ENCODE results near the gene SEC23A.
"Not testable (repeated sequence)": the region's sequence is repeated elsewhere in the genome, so short reads cannot be mapped to it uniquely, and the experiment has no call there.

The SEC23A gene

DNA sequence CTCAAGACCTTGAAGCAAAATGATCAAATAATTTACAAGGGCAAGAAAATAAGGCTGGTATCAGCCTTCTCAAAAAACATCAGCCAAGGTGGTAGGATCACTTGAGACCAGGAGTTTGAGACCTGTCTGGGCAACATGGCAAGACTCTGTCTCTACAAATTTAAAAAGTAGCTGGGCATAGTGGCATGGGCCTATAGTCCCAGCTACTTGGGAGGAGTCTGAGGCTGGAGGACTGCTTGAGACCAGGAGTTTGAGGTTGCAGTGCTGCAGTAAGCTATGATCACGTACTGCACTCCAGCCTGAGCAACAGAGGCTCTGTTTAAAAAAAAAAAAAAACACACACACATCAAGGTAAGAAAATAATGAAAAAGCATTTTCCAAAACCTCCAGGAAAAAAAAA, 22.1 kb downstream of the SEC23A start:
- H3K4me2 ChIP-seq (ENCODE audit: low read length), result no peak overlapping the region
- H4K8ac ChIP-seq (ENCODE audit: low read depth, low read length), result no peak overlapping the region
- no peaks in the 10 kb centered on the region for H3K79me2 ChIP-seq (ENCODE audit: control insufficient read depth, insufficient read depth, low read length, poor library complexity)
- H2BK12ac ChIP-seq (ENCODE audit: low read length), result no peak overlapping the region
- no peak overlapping the region for H2BK5ac ChIP-seq (ENCODE audit: low read depth, low read length, poor library complexity)
- no peak overlapping the region for H3K14ac ChIP-seq (ENCODE audit: low read length)
- WGBS (ENCODE audit: extremely low coverage, insufficient coverage, insufficient read length), result no CpG with 5 or more reads among the region's 1 CpG
- no peak overlapping the region for H3K4ac ChIP-seq (ENCODE audit: low read depth, low read length)
- peaks cover 25 to 29% of the 10 kb centered on the region in 2 experiments for H3K36me3 ChIP-seq (ENCODE audit: control insufficient read depth in 1 of 2, insufficient read depth in 2 of 2, low read length in 2 of 2)
- no peaks in the 10 kb centered on the region for H3K4me1 ChIP-seq (ENCODE audit: control insufficient read depth in 1 of 2, insufficient read depth in 2 of 2, low read length in 2 of 2)
- no peaks in the 10 kb centered on the region for H3K27me3 ChIP-seq (ENCODE audit: insufficient read depth, low read length)
- H2AK5ac ChIP-seq (ENCODE audit: low read length), result no peak overlapping the region
- DNase-seq, result no peak
- no peak overlapping the region for H3K18ac ChIP-seq (ENCODE audit: low read length)
- H2AFZ ChIP-seq (ENCODE audit: insufficient read depth, low read length, poor library complexity), result no peak overlapping the region
- no peaks in the 10 kb centered on the region for H3K9me3 ChIP-seq (ENCODE audit: insufficient read depth, low read depth, low read length)
- H3K27ac ChIP-seq (ENCODE audit: low read depth, low read length), result no peak overlapping the region
- H4K91ac ChIP-seq (ENCODE audit: low read depth, low read length), result no peak overlapping the region
- H3K23ac ChIP-seq (ENCODE audit: low read length), result no peak overlapping the region
- no peak overlapping the region for H3K9ac ChIP-seq (ENCODE audit: low read length)
- H2BK120ac ChIP-seq (ENCODE audit: insufficient read depth, low read length, poor library complexity), result no peak overlapping the region
- no peak overlapping the region for H4K12ac ChIP-seq (ENCODE audit: low read depth, low read length)
- H3K79me1 ChIP-seq (ENCODE audit: low read length), result no peaks in the 10 kb centered on the region
- no peak overlapping the region for H3K4me3 ChIP-seq (ENCODE audit: low read depth, low read length)

DNA sequence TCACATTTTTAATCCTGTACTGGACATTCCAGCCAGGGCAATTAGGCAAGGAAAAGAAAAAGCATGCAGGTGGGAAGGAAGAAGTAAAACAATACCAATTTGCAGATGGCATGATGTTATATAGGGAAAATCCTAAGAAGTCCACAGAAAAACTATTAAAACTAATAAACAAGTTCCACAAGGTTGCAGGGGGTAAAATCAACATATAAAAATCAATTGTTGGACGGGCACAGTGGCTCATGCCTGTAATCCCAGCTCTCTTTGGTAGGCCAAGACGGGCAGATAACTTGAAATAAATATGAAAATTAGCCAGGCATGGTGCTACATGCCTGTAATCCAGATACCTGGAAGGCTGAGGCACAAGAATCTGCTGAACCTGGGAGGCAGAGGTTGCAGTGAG, 31.9 kb downstream of the SEC23A start:
- no peak overlapping the region for H3K23ac ChIP-seq (ENCODE audit: low read length)
- H3K36me3 ChIP-seq (ENCODE audit: control insufficient read depth in 1 of 2, insufficient read depth in 2 of 2, low read length in 2 of 2), result peaks cover 23% of the 10 kb centered on the region in 2 experiments
- H4K91ac ChIP-seq (ENCODE audit: low read depth, low read length), result no peak overlapping the region
- H2AFZ ChIP-seq (ENCODE audit: insufficient read depth, low read length, poor library complexity), result no peak overlapping the region
- H3K9ac ChIP-seq (ENCODE audit: low read length), result no peak overlapping the region
- no peak overlapping the region for H3K4ac ChIP-seq (ENCODE audit: low read depth, low read length)
- no peaks in the 10 kb centered on the region for H3K79me2 ChIP-seq (ENCODE audit: control insufficient read depth, insufficient read depth, low read length, poor library complexity)
- H3K18ac ChIP-seq (ENCODE audit: low read length), result no peak overlapping the region
- no peak overlapping the region for H4K8ac ChIP-seq (ENCODE audit: low read depth, low read length)
- WGBS (ENCODE audit: extremely low coverage, insufficient coverage, insufficient read length), result no CpG with 5 or more reads among the region's 2 CpGs
- no peak overlapping the region for H2BK5ac ChIP-seq (ENCODE audit: low read depth, low read length, poor library complexity)
- no peak overlapping the region for H3K14ac ChIP-seq (ENCODE audit: low read length)
- H3K9me3 ChIP-seq (ENCODE audit: insufficient read depth, low read depth, low read length), result no peaks in the 10 kb centered on the region
- no peak overlapping the region for H4K12ac ChIP-seq (ENCODE audit: low read depth, low read length)
- no peaks in the 10 kb centered on the region for H3K27me3 ChIP-seq (ENCODE audit: insufficient read depth, low read length)
- DNase-seq, result no peak
- no peak overlapping the region for H2BK120ac ChIP-seq (ENCODE audit: insufficient read depth, low read length, poor library complexity)
- H2BK12ac ChIP-seq (ENCODE audit: low read length), result no peak overlapping the region
- no peak overlapping the region for H3K4me2 ChIP-seq (ENCODE audit: low read length)
- no peak overlapping the region for H3K4me3 ChIP-seq (ENCODE audit: low read depth, low read length)
- no peaks in the 10 kb centered on the region for H3K4me1 ChIP-seq (ENCODE audit: control insufficient read depth in 1 of 2, insufficient read depth in 2 of 2, low read length in 2 of 2)
- no peak overlapping the region for H3K27ac ChIP-seq (ENCODE audit: low read depth, low read length)
- no peaks in the 10 kb centered on the region for H3K79me1 ChIP-seq (ENCODE audit: low read length)
- H2AK5ac ChIP-seq (ENCODE audit: low read length), result no peak overlapping the region

DNA sequence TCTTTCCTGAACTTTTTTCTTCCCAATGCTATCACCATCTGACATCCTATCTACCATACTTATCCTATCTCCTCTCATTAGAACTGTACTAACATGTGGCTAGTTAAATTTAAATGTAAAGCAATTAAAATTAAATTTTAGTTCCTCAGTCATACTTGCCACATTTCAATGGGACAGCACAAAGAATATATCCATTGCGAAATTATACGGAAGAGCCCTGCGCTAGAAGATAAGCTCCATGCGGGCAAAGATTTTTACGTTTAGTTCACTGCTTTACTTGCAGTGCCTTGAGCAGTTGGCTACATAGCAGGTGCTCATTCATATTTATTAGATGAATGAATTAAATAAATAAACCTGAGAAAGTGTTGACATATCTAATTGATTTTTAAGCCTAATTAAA, 33.1 kb downstream of the SEC23A start:
- no peaks in the 10 kb centered on the region for H3K9me3 ChIP-seq (ENCODE audit: insufficient read depth, low read depth, low read length)
- H3K4me1 ChIP-seq (ENCODE audit: control insufficient read depth in 1 of 2, insufficient read depth in 2 of 2, low read length in 2 of 2), result no peaks in the 10 kb centered on the region
- no peak overlapping the region for H2BK120ac ChIP-seq (ENCODE audit: insufficient read depth, low read length, poor library complexity)
- no peak overlapping the region for H4K12ac ChIP-seq (ENCODE audit: low read depth, low read length)
- H3K4me3 ChIP-seq (ENCODE audit: low read depth, low read length), result no peak overlapping the region
- no peak overlapping the region for H3K23ac ChIP-seq (ENCODE audit: low read length)
- H3K27me3 ChIP-seq (ENCODE audit: insufficient read depth, low read length), result no peaks in the 10 kb centered on the region
- H3K18ac ChIP-seq (ENCODE audit: low read length), result no peak overlapping the region
- H2BK12ac ChIP-seq (ENCODE audit: low read length), result no peak overlapping the region
- H3K36me3 ChIP-seq (ENCODE audit: control insufficient read depth in 1 of 2, insufficient read depth in 2 of 2, low read length in 2 of 2), result peaks cover 22 to 27% of the 10 kb centered on the region in 2 experiments
- no peak for DNase-seq
- no peak overlapping the region for H3K4ac ChIP-seq (ENCODE audit: low read depth, low read length)
- H3K14ac ChIP-seq (ENCODE audit: low read length), result no peak overlapping the region
- no peaks in the 10 kb centered on the region for H3K79me2 ChIP-seq (ENCODE audit: control insufficient read depth, insufficient read depth, low read length, poor library complexity)
- H3K4me2 ChIP-seq (ENCODE audit: low read length), result no peak overlapping the region
- no peak overlapping the region for H3K9ac ChIP-seq (ENCODE audit: low read length)
- H2AK5ac ChIP-seq (ENCODE audit: low read length), result no peak overlapping the region
- H2BK5ac ChIP-seq (ENCODE audit: low read depth, low read length, poor library complexity), result no peak overlapping the region
- WGBS (ENCODE audit: extremely low coverage, insufficient coverage, insufficient read length), result no CpG with 5 or more reads among the region's 5 CpGs
- H2AFZ ChIP-seq (ENCODE audit: insufficient read depth, low read length, poor library complexity), result no peak overlapping the region
- H4K8ac ChIP-seq (ENCODE audit: low read depth, low read length), result no peak overlapping the region
- H3K27ac ChIP-seq (ENCODE audit: low read depth, low read length), result no peak overlapping the region
- no peaks in the 10 kb centered on the region for H3K79me1 ChIP-seq (ENCODE audit: low read length)
- no peak overlapping the region for H4K91ac ChIP-seq (ENCODE audit: low read depth, low read length)

- not testable (repeated sequence) for H3K14ac ChIP-seq (ENCODE audit: low read length); H4K12ac ChIP-seq (ENCODE audit: low read depth, low read length); H3K4me2 ChIP-seq (ENCODE audit: low read length); H3K79me2 ChIP-seq (ENCODE audit: control insufficient read depth, insufficient read depth, low read length, poor library complexity); H3K4me1 ChIP-seq (ENCODE audit: control insufficient read depth in 1 of 2, insufficient read depth in 2 of 2, low read length in 2 of 2); H2BK12ac ChIP-seq (ENCODE audit: low read length); H2BK120ac ChIP-seq (ENCODE audit: insufficient read depth, low read length, poor library complexity); H3K79me1 ChIP-seq (ENCODE audit: low read length); H2BK5ac ChIP-seq (ENCODE audit: low read depth, low read length, poor library complexity); H3K23ac ChIP-seq (ENCODE audit: low read length); DNase-seq; H3K9me3 ChIP-seq (ENCODE audit: insufficient read depth, low read depth, low read length); H4K91ac ChIP-seq (ENCODE audit: low read depth, low read length); H3K18ac ChIP-seq (ENCODE audit: low read length); H4K8ac ChIP-seq (ENCODE audit: low read depth, low read length); H3K4me3 ChIP-seq (ENCODE audit: low read depth, low read length); H3K4ac ChIP-seq (ENCODE audit: low read depth, low read length); H3K9ac ChIP-seq (ENCODE audit: low read length); H2AFZ ChIP-seq (ENCODE audit: insufficient read depth, low read length, poor library complexity); H3K27me3 ChIP-seq (ENCODE audit: insufficient read depth, low read length); H2AK5ac ChIP-seq (ENCODE audit: low read length); H3K27ac ChIP-seq (ENCODE audit: low read depth, low read length)
- H3K36me3 ChIP-seq (ENCODE audit: control insufficient read depth in 1 of 2, insufficient read depth in 2 of 2, low read length in 2 of 2), result peaks cover 24 to 26% of the 10 kb centered on the region in 2 experiments
- WGBS (ENCODE audit: extremely low coverage, insufficient coverage, insufficient read length), result no CpG with 5 or more reads among the region's 7 CpGs
Observed at GRCh38 chr14:39069169-39069805, 33.7 kb downstream of the SEC23A start.

All from trophoblast cell (in vitro differentiated cells and primary cell).